Keratinocyte (primary cell): ENCODE measurements around the gene GLT6D1. TPM values are rescaled to one million over a fixed set of nuclear protein-coding genes. Genes with fewer than 3 reads are reported as not detected.

Experiments used
- DNase-seq: peaks from one replicate; pipeline ENCODE4 v3.0.0-alpha.2; 2011; ENCODE audit warnings: low read depth, missing footprints, low spot score
- FAIRE-seq: peaks from 2 replicates; lab custom pipeline; 2011; peaks lifted over from hg19 to GRCh38; lab: Jason Lieb, UNC
- H2AFZ ChIP-seq: 2 replicates; pipeline ENCODE4 v1.6.0; 2012; ENCODE audit warnings: low read length, control low read depth, inconsistent platforms; ENCODE audit not compliant: control insufficient read depth
- H3K27ac ChIP-seq: 2 replicates; pipeline ENCODE4 v1.5.1; 2011; ENCODE audit warnings: low read length; ENCODE audit not compliant: control insufficient read depth, insufficient read depth
- H3K27me3 ChIP-seq: 3 replicates; pipeline ENCODE4 v1.6.0; 2011; ENCODE audit warnings: low read length; ENCODE audit not compliant: control insufficient read depth, insufficient read depth; ENCODE audit errors: extremely low read depth
- H3K36me3 ChIP-seq, 2 experiments: 2 replicates in 1 of 2; 3 replicates in 1 of 2; pipeline ENCODE4 v1.5.1; 2011; ENCODE audit warnings: low read length in 2 of 2, mild to moderate bottlenecking in 1 of 2; ENCODE audit not compliant: control insufficient read depth in 2 of 2, insufficient read depth in 2 of 2; ENCODE audit errors: extremely low read depth in 1 of 2
- H3K4me1 ChIP-seq: 3 replicates; pipeline ENCODE4 v1.5.1; 2011; ENCODE audit warnings: low read length; ENCODE audit not compliant: control insufficient read depth, insufficient read depth; ENCODE audit errors: extremely low read depth
- H3K4me2 ChIP-seq: 3 replicates; pipeline ENCODE4 v1.6.0; 2011; ENCODE audit warnings: low read depth, low read length; ENCODE audit not compliant: control insufficient read depth, insufficient read depth; ENCODE audit errors: extremely low read depth
- H3K4me3 ChIP-seq, 3 experiments: fragments of 200-600 bp in 1 of 3; sonication (generic) in 1 of 3; 2 replicates in 2 of 3; 3 replicates in 1 of 3; pipeline ENCODE4 v1.5.1; 2011 to 2016; ENCODE audit warnings: low read length in 3 of 3, mild to moderate bottlenecking in 3 of 3, control low read depth in 2 of 3, inconsistent platforms in 1 of 3, low read depth in 1 of 3, mixed read lengths in 1 of 3, mixed run types in 1 of 3, moderate library complexity in 1 of 3; ENCODE audit not compliant: control insufficient read depth in 2 of 3, insufficient read depth in 2 of 3; ENCODE audit errors: extremely low read depth in 1 of 3
- H3K79me2 ChIP-seq: 2 replicates; pipeline ENCODE4 v1.6.0; 2012; ENCODE audit warnings: low read length; ENCODE audit not compliant: control insufficient read depth, insufficient read depth
- H3K9ac ChIP-seq: 3 replicates; pipeline ENCODE4 v1.6.0; 2011; ENCODE audit warnings: low read length; ENCODE audit not compliant: control insufficient read depth, insufficient read depth; ENCODE audit errors: extremely low read depth
- H3K9me1 ChIP-seq: 3 replicates; pipeline ENCODE4 v1.6.0; 2011; ENCODE audit warnings: low read length; ENCODE audit not compliant: control insufficient read depth, insufficient read depth; ENCODE audit errors: extremely low read depth
- H3K9me3 ChIP-seq: 2 replicates; pipeline ENCODE4 v1.5.1; 2012; ENCODE audit warnings: low read depth, low read length; ENCODE audit not compliant: control insufficient read depth
- H4K20me1 ChIP-seq: 3 replicates; pipeline ENCODE4 v1.6.0; 2011; ENCODE audit warnings: low read length; ENCODE audit not compliant: control insufficient read depth, insufficient read depth; ENCODE audit errors: extremely low read depth
- EZH2 ChIP-seq: IDR thresholded peaks from one replicate; pipeline ENCODE4 v1.6.1; 2012; ENCODE audit warnings: inconsistent platforms, mild to moderate bottlenecking, low read length, moderate library complexity
- dilution Hi-C: fragments of 300-500 bp; cut with MboI; formaldehyde crosslinking; loops from one replicate; pipeline ENCODE4 v1.7.0; 2020; ENCODE audit warnings: low sequenced_read_pairs; ENCODE audit not compliant: extremely low pct_ligation_motif_present
- polyA plus RNA-seq, 5 experiments: library from polyadenylated mRNA; depleted of rRNA in 3 of 5; stranded (reverse) in 3 of 5; stranded (forward) in 1 of 5; unstranded in 1 of 5; fragments of >200 nt; gene quantifications; 1 replicate in 1 of 5; 2 replicates in 3 of 5; 3 replicates in 1 of 5; pipeline versions ENCODE4 v1.2.1 to v1.2.3, GENCODE V29; 2011 to 2012; ENCODE audit warnings: missing spikeins in 2 of 5, low read depth in 1 of 5, low replicate concordance in 1 of 5
- TF ChIP-seq, protein P1 (sequence below), 3 experiments: IDR thresholded peaks in 1 of 3; conservative IDR thresholded peaks in 1 of 3; optimal IDR thresholded peaks in 1 of 3; 2 replicates in 2 of 3; 3 replicates in 1 of 3; pipeline versions ENCODE3 to v1.5.1; 2011; ENCODE audit warnings: low read length in 3 of 3, mild to moderate bottlenecking in 3 of 3, moderate library complexity in 2 of 3, control low read depth in 1 of 3, inconsistent platforms in 1 of 3; ENCODE audit not compliant: insufficient read depth in 2 of 3; ENCODE audit errors: extremely low read depth in 1 of 3

GLT6D1 gene
- polyA plus RNA-seq, 1 donor (not counting 4 experiments of a cell fraction or from before 2014, with no cell fraction given), result not detected

DNA sequence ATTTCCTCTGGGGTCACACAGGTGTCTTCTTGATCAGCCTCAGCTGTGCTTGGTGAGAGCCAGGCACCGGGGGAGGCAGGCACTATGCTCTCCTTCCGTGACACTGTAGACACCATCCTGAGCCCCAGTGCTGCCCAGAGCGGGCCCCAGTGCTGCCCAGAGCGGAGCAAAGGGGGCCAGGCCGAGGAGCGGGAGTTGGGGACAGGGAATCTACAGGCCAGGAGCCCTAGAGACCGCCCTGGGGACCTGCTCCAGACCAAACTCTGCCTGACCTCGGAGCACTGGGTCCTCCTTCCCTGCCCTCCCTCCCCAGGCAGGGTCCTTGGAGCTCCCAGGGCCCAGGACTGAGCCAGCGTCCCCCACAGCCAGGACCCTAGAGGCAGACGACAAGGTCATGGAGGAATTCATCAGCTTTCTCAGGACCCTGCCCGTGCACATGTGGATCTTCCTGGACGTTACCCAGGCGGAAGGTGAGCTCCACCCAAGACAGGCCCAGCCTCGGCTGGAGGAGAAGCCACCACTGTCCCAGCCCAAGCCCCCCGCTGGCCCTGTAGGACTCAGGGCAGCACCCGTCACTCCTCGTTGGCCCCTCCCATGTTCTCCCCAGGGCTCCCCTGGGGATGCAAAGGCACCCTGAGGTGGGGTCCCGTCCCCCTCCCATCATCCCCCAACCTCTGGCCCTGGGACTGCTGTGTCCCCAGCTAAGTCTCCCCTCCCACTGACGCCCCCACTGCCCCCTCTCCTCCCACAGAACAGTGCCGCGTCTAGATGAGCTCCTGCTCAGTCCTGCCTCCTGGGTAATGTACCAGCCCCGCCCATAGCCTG lies 47.6 kb downstream of the GLT6D1 start:
- Histone ChIP-seq H2AFZ (no peak overlapping the region), H3K79me2 (no peaks in the 10 kb centered on the region), H3K9ac (no peak overlapping the region), H3K4me2 (no peak overlapping the region), H3K9me3 (no peaks in the 10 kb centered on the region), H4K20me1 (no peaks in the 10 kb centered on the region), H3K4me1 (no peaks in the 10 kb centered on the region), H3K36me3 (no peaks in the 10 kb centered on the region), H3K27ac (no peak overlapping the region), H3K4me3 (no peak overlapping the region), H3K9me1 (no peaks in the 10 kb centered on the region), H3K27me3 (no peaks in the 10 kb centered on the region)
- no peak for DNase-seq
- FAIRE-seq, result no peak
- dilution Hi-C loops, result no loop called here
- no peak for TF ChIP-seq EZH2
- TF ChIP-seq, protein P1, sequence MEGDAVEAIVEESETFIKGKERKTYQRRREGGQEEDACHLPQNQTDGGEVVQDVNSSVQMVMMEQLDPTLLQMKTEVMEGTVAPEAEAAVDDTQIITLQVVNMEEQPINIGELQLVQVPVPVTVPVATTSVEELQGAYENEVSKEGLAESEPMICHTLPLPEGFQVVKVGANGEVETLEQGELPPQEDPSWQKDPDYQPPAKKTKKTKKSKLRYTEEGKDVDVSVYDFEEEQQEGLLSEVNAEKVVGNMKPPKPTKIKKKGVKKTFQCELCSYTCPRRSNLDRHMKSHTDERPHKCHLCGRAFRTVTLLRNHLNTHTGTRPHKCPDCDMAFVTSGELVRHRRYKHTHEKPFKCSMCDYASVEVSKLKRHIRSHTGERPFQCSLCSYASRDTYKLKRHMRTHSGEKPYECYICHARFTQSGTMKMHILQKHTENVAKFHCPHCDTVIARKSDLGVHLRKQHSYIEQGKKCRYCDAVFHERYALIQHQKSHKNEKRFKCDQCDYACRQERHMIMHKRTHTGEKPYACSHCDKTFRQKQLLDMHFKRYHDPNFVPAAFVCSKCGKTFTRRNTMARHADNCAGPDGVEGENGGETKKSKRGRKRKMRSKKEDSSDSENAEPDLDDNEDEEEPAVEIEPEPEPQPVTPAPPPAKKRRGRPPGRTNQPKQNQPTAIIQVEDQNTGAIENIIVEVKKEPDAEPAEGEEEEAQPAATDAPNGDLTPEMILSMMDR (optimal IDR thresholded peaks at IDR 0.05 in 1 of 3, IDR thresholded peaks at IDR 0.05 in 1 of 3, conservative IDR thresholded peaks at IDR 0.05 in 1 of 3; ENCODE audit: extremely low read depth in 1 of 3, insufficient read depth in 2 of 3, low read length in 3 of 3), result no peak

DNA sequence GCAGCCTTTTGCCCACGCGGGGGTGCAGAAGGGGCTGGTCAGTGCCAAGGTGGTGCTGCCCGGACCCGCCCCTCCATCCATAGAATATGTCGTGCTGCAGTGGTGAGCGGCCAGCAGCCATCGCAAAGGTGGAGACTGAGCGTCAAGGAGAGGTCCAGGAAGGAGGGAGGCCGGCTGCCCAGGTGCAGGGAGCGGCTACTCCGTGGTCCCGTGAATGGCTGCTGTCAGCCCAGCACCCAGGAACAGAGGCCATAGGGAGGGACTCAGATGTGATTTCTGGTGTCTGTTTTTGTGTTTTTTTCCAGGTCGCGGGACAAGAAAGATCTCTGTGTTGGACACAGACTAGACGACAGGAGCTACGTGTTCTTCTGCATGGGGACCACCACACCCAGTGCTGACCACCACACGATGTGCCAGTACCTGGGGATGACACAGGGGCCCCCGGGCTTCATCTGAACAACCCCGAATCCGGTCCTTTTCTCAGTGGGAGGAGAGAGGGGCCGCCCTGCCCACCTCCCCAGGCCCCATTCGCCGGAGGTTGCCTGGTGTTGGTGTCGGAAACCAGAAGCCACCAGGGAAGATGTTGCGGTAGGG lies 48.8 kb downstream of the GLT6D1 start:
- FAIRE-seq (no peak), DNase-seq (no peak)
- Histone ChIP-seq H3K9me1 (no peaks in the 10 kb centered on the region), H3K27ac (no peak overlapping the region), H3K27me3 (no peaks in the 10 kb centered on the region), H2AFZ (no peak overlapping the region), H3K4me3 (no peak overlapping the region), H3K36me3 (no peaks in the 10 kb centered on the region), H4K20me1 (no peaks in the 10 kb centered on the region), H3K4me1 (no peaks in the 10 kb centered on the region), H3K9ac (no peak overlapping the region), H3K4me2 (no peak overlapping the region), H3K79me2 (no peaks in the 10 kb centered on the region), H3K9me3 (no peaks in the 10 kb centered on the region)
- TF ChIP-seq EZH2, result no peak
- TF ChIP-seq, protein P1 (optimal IDR thresholded peaks at IDR 0.05 in 1 of 3, IDR thresholded peaks at IDR 0.05 in 1 of 3, conservative IDR thresholded peaks at IDR 0.05 in 1 of 3; ENCODE audit: extremely low read depth in 1 of 3, insufficient read depth in 2 of 3, low read length in 3 of 3), result no peak
- dilution Hi-C loops, result no loop called here
